OCI-M2 (cell line): Measurements from ENCODE around the gene ARHGAP28.

Experiments
- DNase-seq: peaks from one replicate; lab custom pipeline; 2025; ENCODE audit not compliant: unreplicated experiment; lab: John Stamatoyannopoulos, UW

Gene ARHGAP28, protein sequence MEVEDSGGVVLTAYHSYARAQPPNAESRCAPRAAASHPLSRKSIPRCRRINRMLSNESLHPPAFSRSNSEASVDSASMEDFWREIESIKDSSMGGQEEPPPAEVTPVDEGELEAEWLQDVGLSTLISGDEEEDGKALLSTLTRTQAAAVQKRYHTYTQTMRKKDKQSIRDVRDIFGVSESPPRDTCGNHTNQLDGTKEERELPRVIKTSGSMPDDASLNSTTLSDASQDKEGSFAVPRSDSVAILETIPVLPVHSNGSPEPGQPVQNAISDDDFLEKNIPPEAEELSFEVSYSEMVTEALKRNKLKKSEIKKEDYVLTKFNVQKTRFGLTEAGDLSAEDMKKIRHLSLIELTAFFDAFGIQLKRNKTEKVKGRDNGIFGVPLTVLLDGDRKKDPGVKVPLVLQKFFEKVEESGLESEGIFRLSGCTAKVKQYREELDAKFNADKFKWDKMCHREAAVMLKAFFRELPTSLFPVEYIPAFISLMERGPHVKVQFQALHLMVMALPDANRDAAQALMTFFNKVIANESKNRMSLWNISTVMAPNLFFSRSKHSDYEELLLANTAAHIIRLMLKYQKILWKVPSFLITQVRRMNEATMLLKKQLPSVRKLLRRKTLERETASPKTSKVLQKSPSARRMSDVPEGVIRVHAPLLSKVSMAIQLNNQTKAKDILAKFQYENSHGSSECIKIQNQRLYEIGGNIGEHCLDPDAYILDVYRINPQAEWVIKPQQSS

DNA sequence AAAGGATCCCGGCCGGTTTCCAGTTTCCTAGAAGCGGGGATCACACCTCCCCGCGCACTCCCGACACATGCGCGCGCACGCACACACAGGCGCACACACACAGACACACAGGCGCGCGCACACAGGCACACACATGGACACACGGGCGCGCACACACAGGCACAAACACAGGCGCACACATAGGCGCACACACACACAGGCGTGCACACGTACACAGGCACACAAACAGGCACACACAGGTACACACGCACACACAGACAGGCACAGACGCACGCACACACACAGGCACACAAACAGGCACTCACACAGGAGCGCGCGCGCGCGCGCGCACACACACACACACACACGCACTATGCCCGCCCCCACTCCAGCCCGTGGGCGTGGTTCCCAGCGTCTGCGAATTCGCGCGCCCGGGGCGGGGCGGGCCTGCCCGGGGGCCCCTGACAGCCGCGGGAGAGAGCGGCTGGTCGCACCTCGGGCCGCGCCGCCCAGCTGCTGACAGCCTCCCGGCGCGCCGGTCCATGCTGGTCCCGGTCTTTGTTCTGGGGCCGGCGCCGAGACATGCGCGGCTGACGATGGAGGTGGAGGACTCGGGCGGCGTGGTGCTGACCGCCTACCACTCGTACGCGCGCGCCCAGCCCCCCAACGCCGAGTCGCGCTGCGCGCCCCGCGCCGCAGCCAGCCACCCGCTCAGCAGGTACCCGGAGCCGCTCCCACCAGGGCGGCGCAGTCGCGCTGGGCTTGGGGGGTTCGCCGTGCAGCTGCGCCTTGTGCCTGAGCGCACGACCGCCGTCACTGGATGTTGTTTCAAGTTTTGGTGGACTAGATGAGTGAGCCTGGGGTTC, at the start of gene ARHGAP28:
Gene ARHGAP28, plus strand, starts transcription at position 470 of the 845 bp plus-strand sequence. Its CDS starts 106 bp downstream, at position 576.
- no peak for DNase-seq

DNA sequence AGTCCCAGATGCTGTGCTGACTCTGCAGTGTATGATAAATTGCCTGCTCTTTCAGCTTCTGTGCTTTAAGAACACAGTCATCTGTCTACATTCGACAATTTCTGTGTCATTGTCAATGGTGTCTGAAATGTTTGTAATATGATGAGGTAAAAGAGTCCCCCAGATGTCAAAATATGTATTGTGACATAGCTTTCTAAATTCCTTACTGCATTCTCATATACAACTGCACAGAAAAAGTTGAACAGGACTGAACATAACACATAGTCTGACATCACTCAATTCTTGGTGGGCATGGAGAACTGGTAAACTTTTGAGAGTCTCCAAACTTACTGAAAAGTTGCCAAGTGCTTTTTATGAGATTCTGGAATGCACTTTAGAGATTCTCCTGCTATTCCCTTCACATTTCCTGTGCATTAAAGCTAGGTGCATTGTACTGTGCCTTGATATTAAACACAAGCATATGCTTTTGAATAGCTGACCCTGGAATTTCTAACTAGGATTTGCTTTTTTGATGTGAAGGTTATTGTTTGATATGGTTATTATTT, 48.1 kb upstream of the ARHGAP28 start:
- DNase-seq, result no peak

DNA sequence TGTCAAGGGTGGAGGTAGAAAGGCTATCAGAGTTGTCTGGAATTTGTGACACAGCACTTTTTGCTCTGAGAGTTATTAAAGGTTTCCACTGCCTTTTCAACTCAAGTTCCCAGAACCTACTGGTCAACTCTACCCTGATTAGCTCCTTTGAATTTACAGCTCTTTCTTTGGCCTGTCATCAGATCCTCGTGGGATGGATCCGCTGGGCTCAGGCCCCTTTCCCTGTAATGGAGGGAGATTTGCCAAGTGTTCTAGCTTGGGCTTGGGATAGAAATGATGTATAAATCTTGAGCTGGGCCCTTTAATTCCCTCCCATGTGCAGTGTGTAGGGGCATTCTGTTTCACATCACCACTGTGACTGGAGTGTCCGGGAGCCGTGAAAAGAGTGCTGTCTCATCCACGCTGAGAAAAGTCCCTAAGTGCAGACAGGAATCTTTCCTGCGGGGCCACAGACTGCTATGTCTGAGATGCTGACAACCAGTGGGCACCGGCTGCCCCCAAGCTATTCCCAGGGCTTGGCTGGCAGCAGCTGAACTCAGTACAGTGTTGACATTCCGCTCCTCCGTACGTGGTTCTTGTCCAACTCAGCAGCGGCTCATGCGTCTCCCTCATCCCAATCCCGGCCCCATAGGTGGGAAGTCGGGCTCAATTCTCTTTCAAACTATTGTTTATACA, 46.9 kb upstream of the ARHGAP28 start:
- no peak for DNase-seq

DNA sequence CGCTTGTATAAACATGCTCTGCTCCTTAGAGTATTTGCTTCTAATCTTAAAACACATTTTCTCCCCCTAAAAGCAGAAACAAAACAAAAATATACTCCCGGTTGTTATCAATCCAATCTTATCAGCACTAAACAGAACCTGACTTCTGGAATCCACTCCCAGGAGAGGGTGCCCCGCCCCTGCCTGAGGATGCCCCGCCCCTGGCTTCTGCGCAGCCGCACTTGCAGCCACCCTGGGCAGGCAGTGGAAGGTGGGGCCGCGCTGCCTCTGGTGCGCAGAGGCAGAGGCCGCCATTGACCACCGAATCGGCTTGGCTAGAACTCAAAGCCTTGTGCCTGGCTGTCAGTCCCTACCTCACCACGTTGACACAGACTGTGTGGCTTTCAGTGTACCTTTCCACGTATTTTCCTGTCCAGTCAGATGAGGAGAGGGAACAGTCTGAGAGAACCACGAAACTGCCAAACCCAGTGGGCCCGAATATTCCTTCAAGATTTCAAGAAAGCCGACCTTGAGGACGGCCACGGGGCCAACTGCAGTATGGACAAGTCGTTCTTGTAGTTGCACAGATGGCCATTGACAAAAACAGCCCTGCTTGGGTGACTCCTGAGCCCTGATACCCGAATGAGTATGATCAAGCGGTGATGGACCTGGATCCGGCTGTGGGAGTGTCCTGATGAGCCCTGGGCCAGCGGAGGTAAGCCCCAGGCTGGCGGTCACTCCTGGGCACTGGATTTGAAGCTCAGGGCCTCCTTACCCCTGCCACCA, 46.2 kb upstream of the ARHGAP28 start:
- no peak for DNase-seq

DNA sequence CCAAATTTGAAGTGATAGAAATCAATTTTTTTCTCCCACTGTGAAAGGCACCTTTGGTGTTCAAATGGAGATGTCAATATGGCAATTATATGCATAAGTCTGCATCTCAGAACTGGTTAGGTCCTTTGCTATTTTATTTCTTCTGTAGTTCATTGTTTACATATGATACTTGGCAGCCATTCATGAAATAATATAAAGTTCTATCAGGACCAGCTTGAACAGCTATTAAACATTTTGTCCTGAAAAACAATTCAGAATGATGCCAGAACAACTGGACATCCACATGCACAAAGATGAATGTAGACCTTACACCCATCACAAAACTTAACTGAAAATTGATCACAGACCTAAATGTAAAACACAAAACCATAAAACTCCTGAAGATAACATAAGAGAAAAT, 41.8 kb upstream of the ARHGAP28 start:
- no peak for DNase-seq

DNA sequence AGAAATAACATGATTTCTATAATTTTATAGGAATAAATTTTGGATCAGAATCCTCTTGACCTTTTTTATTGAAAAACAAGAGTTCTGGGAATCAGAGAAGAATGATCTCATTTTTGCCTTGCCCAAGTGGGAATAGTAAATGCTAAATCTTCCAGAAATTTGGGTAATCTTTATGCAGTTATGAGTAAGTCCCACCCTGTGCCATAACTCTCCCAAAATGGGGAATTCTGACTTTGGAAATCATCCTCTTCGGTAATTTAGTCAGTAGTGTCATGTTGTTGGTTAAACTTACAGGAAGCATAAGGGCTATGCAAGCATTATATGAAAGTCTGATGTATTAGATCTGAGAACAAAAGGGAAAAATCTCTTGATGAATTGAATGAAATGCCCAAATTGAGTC, 20.6 kb upstream of the ARHGAP28 start:
- no peak for DNase-seq

DNA sequence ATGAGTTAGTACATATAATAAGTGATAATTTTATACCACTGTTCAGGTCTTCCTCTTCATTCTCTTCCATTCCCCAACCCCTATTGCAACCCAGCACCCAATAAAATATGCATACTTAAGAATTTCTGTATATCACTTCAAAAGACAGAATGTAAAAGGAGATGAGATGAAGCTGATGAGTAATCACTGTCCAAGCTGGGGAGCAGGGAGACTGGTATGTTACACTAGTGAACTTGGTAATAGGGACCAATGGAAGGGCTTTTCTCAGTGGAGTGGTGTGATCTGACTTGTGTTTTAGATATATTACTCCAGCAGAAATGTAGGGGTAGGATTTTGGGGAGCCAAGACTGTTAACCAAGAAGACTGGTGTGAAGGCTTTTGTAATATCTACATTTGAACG, 18.0 kb upstream of the ARHGAP28 start:
- DNase-seq, result no peak

DNA sequence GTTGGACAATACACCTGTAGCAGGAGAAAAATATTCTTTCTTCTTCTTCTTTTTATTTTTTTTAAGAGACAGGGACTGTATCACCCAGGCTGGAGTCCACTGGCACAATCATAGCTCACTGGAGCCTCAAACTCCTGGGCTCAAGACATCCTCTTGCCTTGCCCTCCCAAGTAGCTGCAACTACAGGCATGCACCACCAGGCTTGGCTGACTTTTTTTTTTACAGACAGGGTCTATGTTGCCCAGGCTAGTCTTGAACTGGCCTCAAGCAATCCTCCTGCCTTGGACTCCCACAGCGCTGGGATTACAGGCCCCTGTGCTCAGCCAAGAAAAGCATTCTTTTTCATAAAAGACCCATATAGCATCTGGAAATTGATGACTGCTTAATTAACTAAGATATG, 17.1 kb upstream of the ARHGAP28 start:
- DNase-seq, result no peak

DNA sequence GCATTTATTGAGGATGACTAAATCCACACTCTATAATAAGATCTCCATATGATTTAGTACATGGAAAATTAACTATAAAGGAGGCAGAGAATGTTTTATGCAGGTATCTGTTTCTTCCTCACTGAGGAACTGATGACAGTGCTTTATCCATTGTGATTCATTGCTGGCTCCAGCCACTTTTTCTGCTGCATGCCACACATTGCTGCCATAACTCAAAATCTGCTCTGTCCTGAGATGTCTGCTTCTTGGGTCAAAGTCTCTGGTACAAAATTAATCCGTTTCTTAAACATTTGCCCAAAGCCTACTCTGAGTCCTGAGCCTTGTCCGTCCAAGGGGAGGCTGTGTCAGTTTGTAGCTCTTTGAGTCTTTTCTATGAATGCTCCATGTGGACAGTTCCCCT, 15.5 kb upstream of the ARHGAP28 start:
- DNase-seq, result no peak

DNA sequence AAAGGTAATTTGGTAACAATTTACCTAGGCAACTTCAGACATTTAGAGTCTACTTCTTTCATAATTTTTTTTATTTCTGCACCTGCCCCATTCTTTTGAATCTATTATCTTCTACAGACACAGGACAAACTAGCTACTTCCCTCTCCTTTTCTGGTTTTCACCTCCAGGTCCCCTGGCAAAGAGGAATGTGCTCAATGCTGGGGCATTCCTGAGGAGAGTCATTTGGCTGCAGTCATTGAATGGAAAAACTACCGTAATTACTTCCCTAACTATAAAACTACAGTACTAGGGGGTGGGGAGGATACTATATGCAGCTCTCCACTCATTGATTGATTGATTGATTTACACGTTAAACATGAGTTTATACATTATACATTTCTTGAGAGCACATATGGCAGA, 11.2 kb upstream of the ARHGAP28 start:
- no peak for DNase-seq

DNA sequence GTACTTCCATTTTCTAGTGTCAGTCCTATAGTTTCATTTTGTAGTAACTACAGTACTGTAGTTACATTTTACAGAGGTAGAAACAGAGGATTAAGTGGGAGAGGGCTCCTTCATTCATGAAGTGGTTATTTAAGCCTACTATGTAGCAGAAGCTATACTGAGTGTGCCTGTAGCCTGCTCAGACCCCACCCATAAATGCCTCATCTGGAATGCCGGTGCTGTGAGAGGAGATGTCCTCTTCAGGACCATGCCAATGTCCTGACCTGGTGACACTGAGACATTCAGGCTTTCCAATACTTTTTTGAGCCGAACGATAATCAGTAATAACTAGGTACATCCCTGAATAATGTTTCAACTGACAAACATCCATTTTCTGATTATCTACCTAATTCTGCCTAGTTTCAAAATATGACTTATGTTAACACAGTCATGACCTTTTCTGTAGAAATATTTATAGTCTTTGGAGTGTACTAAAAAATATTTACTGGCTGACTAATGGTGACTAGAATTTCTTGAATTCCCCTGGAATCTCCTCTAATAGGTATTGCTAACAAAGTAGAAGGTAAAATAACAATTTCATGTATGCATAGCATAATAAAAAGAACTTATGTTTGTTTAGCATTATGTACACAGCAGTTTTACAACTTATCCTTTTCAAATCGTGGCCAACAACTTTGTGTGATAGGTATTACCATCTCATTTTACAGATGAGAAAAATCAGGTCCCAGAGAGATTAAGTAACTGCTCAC, 10.2 kb upstream of the ARHGAP28 start:
- DNase-seq, result no peak

DNA sequence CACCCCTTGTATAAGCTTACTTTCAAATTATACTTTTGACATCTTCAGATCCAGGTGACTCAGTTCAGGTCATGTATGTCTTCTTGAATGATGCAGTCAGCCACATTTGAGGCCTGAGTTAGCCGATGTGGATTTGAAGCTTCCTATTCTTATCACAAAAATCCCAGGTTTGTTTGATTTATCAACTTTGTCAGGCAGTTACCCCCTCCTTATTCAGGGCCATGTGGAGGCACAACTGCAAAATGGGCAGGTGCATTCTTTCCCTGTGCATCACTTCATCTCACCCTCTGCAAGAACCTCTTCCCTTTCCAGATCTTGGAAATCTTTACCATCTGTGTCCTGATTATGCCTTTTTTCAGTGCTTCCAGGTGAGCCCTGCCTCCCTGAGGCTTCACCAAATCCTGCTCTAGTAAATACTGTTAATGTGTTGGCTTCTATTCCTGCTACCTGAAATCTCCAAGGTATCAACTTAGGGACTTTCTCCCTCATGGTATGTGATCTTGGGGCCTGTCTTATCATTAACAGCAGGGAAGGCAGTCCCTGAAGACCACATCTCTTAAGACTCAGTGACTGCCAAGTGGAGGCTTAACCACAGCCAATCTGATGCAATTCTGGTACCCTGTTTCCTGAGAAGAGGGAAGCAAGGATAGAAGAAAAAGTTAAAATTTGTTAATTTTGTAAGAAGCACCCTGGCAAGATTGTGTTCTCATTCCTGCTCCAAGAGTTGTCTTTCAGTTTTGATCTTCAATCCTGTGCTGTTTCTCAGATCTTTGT, 9.4 kb upstream of the ARHGAP28 start:
- DNase-seq, result no peak

DNA sequence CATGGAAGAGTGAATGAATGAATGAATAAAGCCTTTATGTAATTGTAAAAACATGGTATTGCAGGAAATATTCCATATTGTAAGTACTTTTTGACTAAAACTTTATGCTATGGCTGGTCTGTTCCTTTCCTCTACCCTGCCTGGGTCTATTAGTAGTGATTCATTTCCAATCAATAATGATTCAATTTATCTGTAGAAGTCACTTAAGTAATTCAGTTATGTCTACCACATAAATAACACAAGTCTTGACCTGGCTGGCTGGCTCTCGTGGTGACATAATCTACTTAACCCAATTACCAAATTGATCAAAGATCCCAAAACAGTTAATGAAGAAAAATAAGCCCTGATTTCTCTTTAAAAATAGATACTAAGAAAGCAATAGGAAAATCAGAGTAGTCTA, 7.8 kb upstream of the ARHGAP28 start:
- DNase-seq, result no peak

DNA sequence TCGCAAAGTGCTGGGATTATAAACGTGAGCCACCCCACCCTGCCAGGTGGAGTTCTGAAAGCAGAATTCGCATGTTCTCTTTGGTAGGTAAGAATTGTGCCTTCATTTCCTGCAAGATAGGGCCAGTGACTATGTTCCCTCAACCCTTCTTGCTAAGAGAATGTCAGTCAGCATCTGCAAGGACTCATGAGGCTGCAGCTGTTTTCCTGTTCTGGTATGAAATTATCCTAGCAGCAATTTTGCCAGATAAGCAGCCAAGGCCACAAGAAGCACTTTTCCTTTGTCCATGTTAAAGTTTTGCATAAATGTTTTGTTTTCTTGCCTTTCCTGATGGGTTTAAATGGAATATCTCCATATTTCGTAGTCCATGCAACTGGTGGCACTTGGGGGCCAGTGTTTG, 6.8 kb upstream of the ARHGAP28 start:
- DNase-seq, result no peak

DNA sequence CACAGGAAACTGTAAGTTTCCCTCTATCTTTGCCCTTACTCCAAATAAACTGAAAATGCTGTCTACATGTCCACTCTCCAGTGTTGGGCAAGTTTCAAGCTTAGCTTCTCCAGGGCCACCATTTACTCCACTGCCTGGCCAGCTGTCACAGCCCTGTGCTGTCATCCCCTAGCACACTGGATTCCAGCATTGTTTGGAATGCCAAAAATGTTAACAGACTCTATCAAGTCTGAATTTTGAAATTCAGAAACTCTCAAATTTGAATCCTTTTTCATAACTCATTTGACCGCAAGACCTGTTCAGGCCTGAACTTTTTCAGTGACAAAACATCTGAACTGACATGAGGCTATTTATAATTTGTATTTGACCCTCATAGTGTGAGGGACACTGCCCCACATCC, 5.2 kb upstream of the ARHGAP28 start:
- DNase-seq, result no peak

DNA sequence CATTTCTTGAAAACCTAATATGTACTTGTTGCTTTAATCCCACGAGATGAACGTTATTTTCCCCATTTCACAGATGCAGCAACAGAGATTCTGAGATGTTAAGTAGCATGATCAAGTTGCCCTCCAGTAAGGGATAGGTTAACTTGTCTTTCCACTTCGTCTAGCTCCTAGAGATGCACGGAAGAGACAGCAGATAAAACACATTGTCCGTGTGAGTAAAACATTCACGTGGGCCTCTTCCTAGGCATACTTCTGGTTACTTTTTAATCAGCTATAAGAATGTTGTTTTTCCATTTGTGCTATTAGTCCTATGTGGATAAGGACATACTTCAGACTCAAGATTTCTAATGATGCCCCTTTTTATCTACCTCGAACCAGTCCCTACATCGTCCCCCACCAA, 1.2 kb upstream of the ARHGAP28 start:
- no peak for DNase-seq

DNA sequence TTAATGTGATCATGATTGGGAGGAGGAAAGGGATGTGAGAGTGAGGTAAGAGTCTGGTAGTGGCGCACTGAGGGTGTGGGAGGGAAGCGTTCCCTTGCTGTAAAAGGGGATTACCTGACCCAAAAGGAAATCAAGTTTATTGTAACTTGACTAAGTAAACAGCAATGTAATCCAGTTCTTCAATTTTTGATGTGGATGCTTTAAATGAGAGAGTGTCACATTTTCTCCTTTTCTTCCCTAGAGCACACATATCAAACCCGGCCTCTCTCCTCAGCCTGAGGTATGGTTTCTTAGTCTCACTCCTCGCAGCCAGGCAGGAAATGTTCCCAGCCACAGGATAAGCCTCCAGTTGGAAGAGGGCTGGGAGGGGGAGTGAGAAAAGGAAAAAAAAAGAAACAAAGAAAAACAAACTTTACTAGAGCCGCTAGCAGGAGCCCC, 688 bp upstream of the ARHGAP28 start:
- no peak for DNase-seq

DNA sequence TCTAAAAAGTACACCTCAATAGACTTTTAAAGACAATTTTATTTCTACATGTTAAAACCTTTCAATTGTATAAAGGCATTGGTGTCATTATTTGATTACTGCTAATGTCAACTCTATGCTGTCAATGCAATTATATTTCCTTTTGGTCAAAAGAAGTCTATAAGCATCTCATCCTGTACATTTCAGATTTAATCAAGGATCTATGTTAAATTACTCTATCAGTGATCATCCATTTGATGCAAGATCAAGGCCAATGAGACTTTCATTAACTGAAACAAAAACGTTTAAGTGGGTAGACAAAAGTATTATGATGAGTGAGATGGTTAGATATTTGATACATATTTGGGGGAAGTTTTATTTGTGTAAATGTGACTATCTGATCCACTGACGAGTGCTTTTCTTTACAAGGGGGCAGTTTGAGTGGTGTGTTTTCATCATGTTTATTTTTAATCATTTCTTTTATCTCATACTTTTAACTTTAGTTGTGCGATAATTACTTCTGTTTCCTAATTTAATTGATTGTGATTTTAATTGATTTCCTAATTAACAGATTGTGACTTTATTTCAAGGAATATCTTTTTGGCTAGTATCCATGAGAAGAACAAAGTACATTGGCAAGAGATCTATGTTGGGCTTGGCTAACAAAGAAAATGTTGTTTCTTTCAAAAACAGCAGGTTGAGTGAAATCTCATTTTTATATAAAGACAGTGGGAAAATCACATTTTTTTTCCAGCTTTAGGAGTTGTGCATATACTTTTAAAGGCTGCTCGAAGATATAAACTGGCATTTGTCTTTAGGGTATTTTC, 1.1 kb downstream of the ARHGAP28 start:
- no peak for DNase-seq
